ENCODE measurements around the gene POLRMT. TPM values are rescaled to one million over a fixed set of nuclear protein-coding genes. Genes with fewer than 3 reads are reported as not detected.
A peak's percentile ranks its signal among the peaks of the same experiment; 100 is the strongest.

POLRMT gene
- total RNA-seq, 1 experiment from 2014 or later = 51.4 TPM

DNA sequence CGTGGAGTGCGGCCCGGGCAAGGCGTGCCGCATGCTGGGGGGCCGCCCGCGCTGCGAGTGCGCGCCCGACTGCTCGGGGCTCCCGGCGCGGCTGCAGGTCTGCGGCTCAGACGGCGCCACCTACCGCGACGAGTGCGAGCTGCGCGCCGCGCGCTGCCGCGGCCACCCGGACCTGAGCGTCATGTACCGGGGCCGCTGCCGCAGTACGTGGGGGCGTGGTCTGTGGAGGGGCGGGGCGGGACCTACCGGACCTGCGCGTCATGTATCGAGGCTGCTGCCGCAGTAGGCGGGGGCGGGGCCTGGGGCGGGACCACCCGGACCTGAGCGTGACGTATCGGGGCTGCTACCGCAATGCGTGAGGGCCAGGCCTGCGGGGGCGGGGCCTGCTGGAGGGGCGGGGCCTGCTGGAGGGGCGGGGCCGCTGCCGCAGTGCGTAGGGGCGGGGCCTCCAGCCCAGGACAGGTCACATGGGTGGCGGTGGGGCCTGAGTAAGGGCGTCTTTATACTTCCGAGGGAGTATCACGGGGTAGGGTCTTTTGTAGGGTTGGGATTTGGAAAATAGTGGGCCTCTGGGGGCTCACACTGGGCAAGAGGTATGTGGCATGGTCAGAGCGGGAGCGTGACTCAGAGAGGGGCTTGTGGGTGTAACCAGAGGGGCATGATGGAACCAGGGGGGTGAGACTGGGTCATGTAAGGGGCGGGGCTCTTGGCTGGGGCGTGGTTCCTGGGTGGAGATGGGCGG is 47.1 kb upstream of the POLRMT start:
- DNase-seq = peak; percentile 96
- H3K9me3 Mint-ChIP-seq (ENCODE audit: low read depth, unreplicated experiment) = no peaks in the 10 kb centered on the region
- CTCF ChIA-PET = interaction anchor here (0.6 to 1.2 kb wide), 2 partner anchors 54 to 170 kb away, joined by 3 to 6 read pairs; no protein-coding TSS in a partner anchor
- H3K27me3 Mint-ChIP-seq (ENCODE audit: unreplicated experiment) = no peaks in the 10 kb centered on the region
- H3K4me1 Mint-ChIP-seq (ENCODE audit: low read depth, unreplicated experiment) = no peaks in the 10 kb centered on the region
- BruUV-seq (replicated peaks) = no TSS peak
- peak overlapping the region; percentile 40 for H3K27ac Mint-ChIP-seq (ENCODE audit: unreplicated experiment)
- H3K36me3 Mint-ChIP-seq (ENCODE audit: insufficient read depth, unreplicated experiment) = peaks cover 18% of the 10 kb centered on the region
- TF ChIP-seq, protein P1, sequence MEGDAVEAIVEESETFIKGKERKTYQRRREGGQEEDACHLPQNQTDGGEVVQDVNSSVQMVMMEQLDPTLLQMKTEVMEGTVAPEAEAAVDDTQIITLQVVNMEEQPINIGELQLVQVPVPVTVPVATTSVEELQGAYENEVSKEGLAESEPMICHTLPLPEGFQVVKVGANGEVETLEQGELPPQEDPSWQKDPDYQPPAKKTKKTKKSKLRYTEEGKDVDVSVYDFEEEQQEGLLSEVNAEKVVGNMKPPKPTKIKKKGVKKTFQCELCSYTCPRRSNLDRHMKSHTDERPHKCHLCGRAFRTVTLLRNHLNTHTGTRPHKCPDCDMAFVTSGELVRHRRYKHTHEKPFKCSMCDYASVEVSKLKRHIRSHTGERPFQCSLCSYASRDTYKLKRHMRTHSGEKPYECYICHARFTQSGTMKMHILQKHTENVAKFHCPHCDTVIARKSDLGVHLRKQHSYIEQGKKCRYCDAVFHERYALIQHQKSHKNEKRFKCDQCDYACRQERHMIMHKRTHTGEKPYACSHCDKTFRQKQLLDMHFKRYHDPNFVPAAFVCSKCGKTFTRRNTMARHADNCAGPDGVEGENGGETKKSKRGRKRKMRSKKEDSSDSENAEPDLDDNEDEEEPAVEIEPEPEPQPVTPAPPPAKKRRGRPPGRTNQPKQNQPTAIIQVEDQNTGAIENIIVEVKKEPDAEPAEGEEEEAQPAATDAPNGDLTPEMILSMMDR (IDR thresholded peaks at IDR 0.05; ENCODE audit: unreplicated experiment) = peak; percentile 19
- intact Hi-C loops (cut with micrococcal nuclease; ENCODE audit: unreplicated experiment) = no loop called here
- H3K4me3 Mint-ChIP-seq (ENCODE audit: low read depth, unreplicated experiment) = peak overlapping the region; percentile 67

DNA sequence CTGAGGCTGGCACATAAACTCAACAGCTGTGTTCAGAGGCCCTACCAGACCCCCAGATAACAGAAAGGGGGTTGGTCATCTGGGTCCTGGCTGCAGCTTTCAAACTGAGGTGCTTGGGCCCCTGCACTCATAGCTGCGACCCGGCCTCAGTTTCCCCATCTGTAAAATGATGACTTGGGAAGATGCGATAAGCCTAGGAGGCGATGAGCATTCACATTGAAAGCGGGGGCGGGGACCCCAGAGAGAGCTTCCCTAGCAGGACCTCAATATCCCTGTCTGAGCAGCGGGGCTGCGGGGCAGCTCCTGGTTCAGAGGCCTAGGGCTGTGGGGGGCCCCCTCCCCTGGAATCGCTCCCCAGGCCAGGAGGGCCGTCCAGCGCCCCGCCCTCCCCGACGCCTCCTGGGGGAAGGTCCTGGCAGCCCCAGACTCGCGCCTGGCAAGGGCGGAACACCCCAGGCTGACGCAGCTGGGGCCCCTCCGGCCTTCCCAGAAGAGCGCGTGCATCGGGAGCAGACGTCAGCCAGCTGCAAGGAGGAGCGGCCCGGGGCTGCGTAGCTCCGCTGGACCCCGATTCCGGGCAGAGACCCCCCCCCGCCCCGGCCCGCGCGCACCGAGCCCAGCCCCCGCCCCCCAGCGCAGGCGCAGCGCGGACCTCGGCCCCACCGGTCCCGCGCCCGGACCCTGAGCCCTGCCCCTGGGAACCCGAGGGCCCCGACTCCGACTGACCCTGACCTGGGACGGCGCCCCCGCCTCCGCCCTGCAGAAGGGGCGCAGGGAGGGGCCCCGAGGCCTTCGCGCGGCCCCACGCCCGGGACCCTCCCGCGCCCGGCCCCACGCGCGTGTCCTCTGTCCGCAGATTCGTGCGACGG is 46.3 kb upstream of the POLRMT start:
- peak; percentile 43 for DNase-seq
- CTCF ChIA-PET = interaction anchor here (1.2 kb wide), 1 partner anchor 55 kb away, joined by 6 read pairs; no protein-coding TSS in a partner anchor
- H3K27ac Mint-ChIP-seq (ENCODE audit: unreplicated experiment) = no peak overlapping the region
- TF ChIP-seq, protein P1 (IDR thresholded peaks at IDR 0.05; ENCODE audit: unreplicated experiment) = no peak
- peak overlapping the region; percentile 67 for H3K4me3 Mint-ChIP-seq (ENCODE audit: low read depth, unreplicated experiment)
- BruUV-seq (replicated peaks) = no TSS peak
- peaks cover 18% of the 10 kb centered on the region for H3K36me3 Mint-ChIP-seq (ENCODE audit: insufficient read depth, unreplicated experiment)
- no peaks in the 10 kb centered on the region for H3K4me1 Mint-ChIP-seq (ENCODE audit: low read depth, unreplicated experiment)
- H3K9me3 Mint-ChIP-seq (ENCODE audit: low read depth, unreplicated experiment) = no peaks in the 10 kb centered on the region
- no peaks in the 10 kb centered on the region for H3K27me3 Mint-ChIP-seq (ENCODE audit: unreplicated experiment)
- intact Hi-C loops (cut with micrococcal nuclease; ENCODE audit: unreplicated experiment) = no loop called here

DNA sequence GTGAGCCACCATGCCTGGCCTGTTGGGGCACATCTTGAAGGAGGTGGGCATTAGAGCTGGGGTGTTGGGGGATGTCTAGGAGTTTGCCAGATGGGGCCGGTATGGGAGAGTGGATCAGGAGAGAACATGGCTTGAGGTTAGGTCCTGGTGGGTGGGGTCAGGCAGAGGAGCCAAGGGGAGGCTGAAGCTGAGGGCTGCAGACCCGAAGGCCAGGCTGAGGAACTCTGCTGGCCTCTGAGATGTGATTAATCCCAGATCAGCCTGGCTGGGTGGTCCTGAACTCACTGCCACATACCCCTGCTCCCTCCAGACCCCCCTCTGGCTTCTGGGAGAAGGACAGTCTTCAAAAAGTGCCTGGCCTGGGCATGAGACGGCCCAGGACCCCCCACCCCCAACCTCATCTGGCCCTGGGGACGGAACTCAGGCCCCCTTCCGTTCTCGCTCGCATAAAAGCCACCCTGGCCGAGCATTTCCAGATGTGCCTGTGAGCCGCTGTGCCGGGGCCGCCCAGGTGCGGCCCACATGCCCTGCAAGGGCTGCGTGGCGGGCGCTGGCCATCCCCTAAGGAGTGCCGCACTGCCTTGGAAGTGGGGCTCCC is 45.6 kb upstream of the POLRMT start:
- TF ChIP-seq, protein P1 (IDR thresholded peaks at IDR 0.05; ENCODE audit: unreplicated experiment) = no peak
- Mint-ChIP-seq H3K9me3 (ENCODE audit: low read depth, unreplicated experiment) (no peaks in the 10 kb centered on the region), H3K4me3 (ENCODE audit: low read depth, unreplicated experiment) (peak overlapping the region; percentile 67), H3K36me3 (ENCODE audit: insufficient read depth, unreplicated experiment) (peaks cover 18% of the 10 kb centered on the region), H3K27me3 (ENCODE audit: unreplicated experiment) (no peaks in the 10 kb centered on the region), H3K4me1 (ENCODE audit: low read depth, unreplicated experiment) (no peaks in the 10 kb centered on the region), H3K27ac (ENCODE audit: unreplicated experiment) (no peak overlapping the region)
- BruUV-seq (replicated peaks) = no TSS peak
- CTCF ChIA-PET = interaction anchor here (1.2 kb wide), 1 partner anchor 55 kb away, joined by 6 read pairs; no protein-coding TSS in a partner anchor
- intact Hi-C loops (cut with micrococcal nuclease; ENCODE audit: unreplicated experiment) = no loop called here
- no peak for DNase-seq

Data from Calu3 (cell line).